HG03521 (cell line): ENCODE results near the gene WSCD2.

Experiments used
- ATAC-seq: cut with Tn5 transposase; IDR thresholded peaks from one replicate; pipeline ENCODE4 v1.9.1; 2021; ENCODE audit warnings: mild to moderate bottlenecking, moderate library complexity; ENCODE audit not compliant: unreplicated experiment

WSCD2 gene

GRCh38 chr12:108107293-108107692, 21.8 kb upstream of the WSCD2 start:
- ATAC-seq = no peak

GRCh38 chr12:108109504-108109903, 19.6 kb upstream of the WSCD2 start:
- ATAC-seq = no peak

- no peak for ATAC-seq
Observed at GRCh38 chr12:108109954-108110353, 19.1 kb upstream of the WSCD2 start.

DNA sequence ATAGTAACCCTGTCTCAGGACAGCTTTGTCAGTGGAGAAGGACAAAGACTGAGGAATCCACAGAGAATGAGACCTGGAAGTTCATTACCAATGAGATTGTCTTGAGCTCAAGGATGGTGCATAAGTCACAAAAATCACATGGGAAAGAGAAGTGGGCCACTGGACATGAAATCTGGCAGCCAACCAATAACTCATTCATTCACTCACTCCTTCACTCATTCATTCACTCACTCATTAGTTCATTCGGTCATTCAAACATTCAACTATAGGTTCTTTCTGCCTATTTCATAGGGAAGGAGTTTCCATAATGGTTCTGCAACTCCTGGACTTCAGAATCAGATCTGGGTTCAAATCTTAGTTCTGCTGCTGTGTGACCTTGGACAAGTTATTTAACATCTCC, 18.2 kb upstream of the WSCD2 start:
- no peak for ATAC-seq

DNA sequence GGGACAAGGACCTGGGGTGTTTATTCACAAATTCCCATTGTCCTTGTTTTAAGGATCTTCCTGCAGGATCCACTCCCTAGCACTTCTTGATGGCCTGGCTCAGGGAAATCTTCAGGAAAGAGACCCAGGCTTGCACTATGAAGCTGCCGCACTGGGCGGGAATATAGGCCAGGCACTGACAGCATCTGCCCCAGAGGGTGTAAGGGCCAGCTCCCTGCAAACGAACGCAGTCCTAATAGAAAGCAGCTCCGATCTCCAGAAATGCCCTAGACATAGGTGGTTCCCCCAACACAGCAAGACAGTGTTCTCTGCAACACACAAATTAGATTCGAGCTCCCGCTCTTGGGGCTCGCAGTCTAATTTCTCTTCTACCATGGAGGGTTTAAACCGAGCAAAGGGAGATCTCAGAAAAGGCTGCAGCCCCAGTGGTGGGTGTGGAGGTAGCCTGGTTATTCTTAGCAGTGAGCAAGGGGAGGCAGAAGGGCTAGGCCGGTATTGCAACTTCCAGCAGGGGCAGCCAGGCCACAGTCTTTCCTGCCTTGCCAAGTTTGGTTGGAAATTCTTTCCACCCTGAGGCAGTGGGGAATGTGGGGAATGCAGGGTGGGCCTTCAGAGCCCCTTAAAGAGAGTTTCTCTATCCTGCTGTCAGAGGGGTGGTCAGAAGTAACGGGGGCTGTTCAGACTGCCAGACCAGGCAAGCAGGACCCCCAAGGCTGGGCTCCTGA, 16.1 kb upstream of the WSCD2 start:
- ATAC-seq = no peak

DNA sequence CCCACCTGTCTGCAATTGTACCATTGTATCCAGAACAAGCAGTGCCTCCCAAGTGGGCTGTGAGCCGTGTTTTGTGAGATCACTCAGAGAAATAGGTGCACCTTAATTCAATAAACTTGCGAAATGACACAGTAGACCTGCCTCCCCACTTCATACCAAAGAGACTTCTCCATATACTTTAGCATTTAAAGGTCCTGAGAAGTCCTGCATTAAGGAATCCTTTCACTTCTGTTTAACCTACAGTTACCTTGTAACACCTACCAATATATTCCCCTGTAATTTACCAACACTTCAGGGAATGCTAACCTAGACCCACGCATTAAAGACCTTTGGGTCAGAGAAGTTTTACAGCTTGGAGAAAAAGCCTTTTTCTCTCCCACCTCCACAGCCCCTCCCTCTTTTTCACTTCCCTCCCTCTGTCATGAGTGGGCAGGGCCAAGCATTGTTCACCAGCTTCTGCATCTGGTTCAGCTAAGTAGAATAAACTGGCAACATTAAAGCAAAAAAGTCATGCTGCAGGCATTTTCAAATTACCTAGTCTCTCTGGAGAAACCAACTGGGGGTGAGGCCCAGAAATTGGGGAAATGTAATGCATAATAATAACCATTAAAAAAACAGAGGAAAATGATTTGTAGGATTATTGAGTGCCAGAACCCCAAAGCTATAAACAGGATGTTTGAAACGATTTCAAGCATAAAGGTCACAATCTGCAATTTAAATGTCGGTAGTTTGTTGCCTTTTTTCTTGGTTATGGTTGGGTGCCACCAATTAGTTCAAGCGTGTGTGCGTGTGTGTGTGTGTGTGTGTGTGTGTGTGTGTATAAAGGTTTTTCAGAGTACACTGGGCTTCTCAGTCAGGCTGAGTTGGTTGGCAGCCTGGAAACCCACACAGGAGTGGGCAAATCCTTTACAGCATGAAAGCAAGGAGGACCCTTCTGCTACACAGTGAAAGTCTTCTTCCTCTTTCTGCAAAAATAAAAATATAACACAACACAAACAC, 13.7 kb upstream of the WSCD2 start:
- ATAC-seq = no peak

GRCh38 chr12:108116254-108116653, 12.8 kb upstream of the WSCD2 start:
- ATAC-seq = no peak

GRCh38 chr12:108116699-108117098, 12.4 kb upstream of the WSCD2 start:
- no peak for ATAC-seq

DNA sequence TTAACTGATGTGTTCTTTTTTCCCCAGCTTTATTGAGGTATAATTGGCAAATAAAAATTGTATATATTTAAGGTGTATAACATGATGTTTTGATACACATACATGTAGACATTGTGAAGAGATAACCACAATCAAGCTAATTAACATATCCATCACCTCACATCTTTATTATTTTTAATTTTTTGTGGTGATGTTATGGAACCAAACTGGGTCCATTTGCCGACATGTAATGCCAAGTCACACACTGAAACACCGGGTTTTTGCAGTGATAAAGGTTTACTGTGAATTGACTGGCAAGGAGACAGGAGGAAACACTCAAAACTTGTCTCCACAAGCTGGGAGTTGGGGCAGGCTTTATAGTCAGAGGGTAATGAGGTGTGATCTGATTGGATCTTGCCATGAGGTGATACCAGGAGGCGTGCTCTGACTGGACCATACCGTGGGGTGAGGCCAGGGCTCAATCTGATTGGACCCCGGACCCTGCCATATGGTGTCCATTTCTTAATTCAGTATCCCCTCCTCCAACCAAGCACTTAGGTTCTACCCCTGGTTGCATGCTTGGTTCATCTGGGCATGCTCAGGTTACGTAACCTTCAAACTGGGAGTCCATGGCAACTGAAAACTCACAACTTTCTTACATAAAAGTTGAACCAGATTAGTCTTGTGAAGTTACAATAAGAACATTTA, 11.8 kb upstream of the WSCD2 start:
- ATAC-seq = no peak

GRCh38 chr12:108117902-108118301, 11.2 kb upstream of the WSCD2 start:
- no peak for ATAC-seq

- no peak for ATAC-seq
Observed at GRCh38 chr12:108119126-108119973, 9.7 kb upstream of the WSCD2 start.

GRCh38 chr12:108119974-108120862, 8.9 kb upstream of the WSCD2 start:
- ATAC-seq = no peak

DNA sequence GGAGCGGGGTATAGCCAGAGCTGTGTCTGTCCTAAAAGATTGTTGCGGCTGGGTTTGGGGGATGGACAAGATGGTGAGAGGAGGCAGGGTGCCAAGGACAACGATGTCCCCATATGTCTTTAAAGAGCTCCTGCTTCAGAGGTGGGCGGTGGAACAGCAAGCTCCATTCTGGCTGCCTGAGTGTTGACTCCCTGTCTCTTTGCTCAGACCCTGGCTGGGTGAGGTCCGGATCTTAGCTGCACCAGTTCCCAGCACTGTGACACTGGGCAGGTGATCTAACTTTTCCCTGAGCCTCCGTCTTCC, 8.3 kb upstream of the WSCD2 start:
- ATAC-seq = no peak

DNA sequence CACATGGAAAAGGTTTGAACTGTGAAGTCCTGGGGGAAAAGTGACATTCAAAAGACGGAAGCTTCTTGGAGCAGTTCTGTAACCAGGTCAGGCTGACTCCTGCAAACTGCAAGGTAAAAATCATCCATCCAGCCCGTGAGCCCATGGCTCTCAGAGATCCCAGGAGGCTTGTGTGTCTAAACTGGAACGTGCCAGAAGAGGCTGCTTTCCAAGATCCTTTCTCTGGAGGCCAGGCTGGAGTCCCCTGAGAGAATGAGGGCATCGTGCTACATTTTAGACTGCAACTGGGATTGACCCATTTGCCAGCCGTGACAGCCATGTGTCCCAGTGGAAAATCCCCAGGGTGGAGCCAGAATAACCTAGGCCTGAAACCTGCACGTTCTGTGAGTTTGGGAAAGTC, 7.8 kb upstream of the WSCD2 start:
- ATAC-seq = no peak

GRCh38 chr12:108121728-108122471, 7.2 kb upstream of the WSCD2 start:
- ATAC-seq = no peak

GRCh38 chr12:108122644-108123043, 6.4 kb upstream of the WSCD2 start:
- ATAC-seq = no peak

GRCh38 chr12:108123402-108123801, 5.7 kb upstream of the WSCD2 start:
- no peak for ATAC-seq

GRCh38 chr12:108125073-108125472, 4.0 kb upstream of the WSCD2 start:
- no peak for ATAC-seq

GRCh38 chr12:108126212-108126611, 2.9 kb upstream of the WSCD2 start:
- ATAC-seq = no peak
